ENCODE results near the gene CTRL. TPM values are rescaled to one million over a fixed set of nuclear protein-coding genes. Genes with fewer than 3 reads are reported as not detected.

Gene CTRL
- total RNA-seq, 6 experiments from 2014 or later: 0.12 to 0.49 (median 0.44) TPM; not detected in 3

- intact Hi-C loops (cut with DNase I): loop anchor here in 1 of 2 donors (5.0 kb wide), 1 partner anchor 41 kb away; no protein-coding TSS in a partner anchor
- 87% methylated on average over 9 of the region's 19 CpGs for WGBS (ENCODE audit: insufficient coverage, low coverage, low lambda C conversion rate, missing lambda C conversion rate)
- ATAC-seq (no peak), DNase-seq (no peak)
- no peak overlapping the region for H3K4me3 ChIP-seq
- TF ChIP-seq CTCF (IDR thresholded peaks at IDR 0.05) (no peak), POLR2A (IDR thresholded peaks at IDR 0.05) (no peak)
- peaks cover 0 to 11% (median 5%) of the 10 kb centered on the region in 4 donors for H3K4me1 ChIP-seq
- no peak overlapping the region for H3K27ac ChIP-seq
- H3K36me3 ChIP-seq: peaks cover 3 to 19% (median 4%) of the 10 kb centered on the region in 4 donors
- no peaks in the 10 kb centered on the region for H3K9me3 ChIP-seq
- H3K27me3 ChIP-seq: no peaks in the 10 kb centered on the region
Observed at GRCh38 chr16:67885976-67886375, 45.7 kb downstream of the CTRL start.

- H3K27me3 ChIP-seq: no peaks in the 10 kb centered on the region
- H3K36me3 ChIP-seq: peaks cover 3 to 23% (median 7%) of the 10 kb centered on the region in 4 donors
- ATAC-seq (no peak), DNase-seq (no peak)
- H3K27ac ChIP-seq: no peak overlapping the region
- no peak overlapping the region for H3K4me3 ChIP-seq
- 98% methylated on average over 8 of the region's 12 CpGs for WGBS (ENCODE audit: insufficient coverage, low coverage, low lambda C conversion rate, missing lambda C conversion rate)
- no peak for TF ChIP-seq CTCF (IDR thresholded peaks at IDR 0.05)
- intact Hi-C loops (cut with DNase I): loop anchor here in 1 of 2 donors (5.0 kb wide), 1 partner anchor 42 kb away; no protein-coding TSS in a partner anchor
- H3K9me3 ChIP-seq: no peaks in the 10 kb centered on the region
- H3K4me1 ChIP-seq: peaks cover 0 to 11% (median 5%) of the 10 kb centered on the region in 4 donors
Observed at GRCh38 chr16:67885545-67885944, 46.1 kb downstream of the CTRL start.

- DNase-seq (peak; percentile 92 to 95 (median 94)), ATAC-seq (peak; percentile 92 to 97 (median 95))
- Histone ChIP-seq H3K27ac (no peak within 1 kb of the TSS), H3K27me3 (no peaks in the 10 kb centered on the region), H3K9me3 (no peaks in the 10 kb centered on the region), H3K36me3 (peaks cover 3 to 32% (median 12%) of the 10 kb centered on the region in 4 donors), H3K4me3 (no peak within 1 kb of the TSS), H3K4me1 (peaks cover 0 to 11% (median 5%) of the 10 kb centered on the region in 4 donors)
- WGBS (ENCODE audit: insufficient coverage, low coverage, low lambda C conversion rate, missing lambda C conversion rate): 36% methylated on average over 5 of the region's 22 CpGs
- TF ChIP-seq POLR2A (IDR thresholded peaks at IDR 0.05): no peak
- no peak for TF ChIP-seq CTCF (IDR thresholded peaks at IDR 0.05)
- intact Hi-C loops (cut with DNase I): loop anchor here (5.0 kb wide), 1 partner anchor 43 kb away; no protein-coding TSS in a partner anchor
Observed at GRCh38 chr16:67884684-67885083, 47.0 kb downstream of the CTRL start, which contains the start of gene NRN1L. TSS of gene NRN1L (plus strand) at chr16:67884885. CDS start at chr16:67884904, 19 bp downstream.

DNA sequence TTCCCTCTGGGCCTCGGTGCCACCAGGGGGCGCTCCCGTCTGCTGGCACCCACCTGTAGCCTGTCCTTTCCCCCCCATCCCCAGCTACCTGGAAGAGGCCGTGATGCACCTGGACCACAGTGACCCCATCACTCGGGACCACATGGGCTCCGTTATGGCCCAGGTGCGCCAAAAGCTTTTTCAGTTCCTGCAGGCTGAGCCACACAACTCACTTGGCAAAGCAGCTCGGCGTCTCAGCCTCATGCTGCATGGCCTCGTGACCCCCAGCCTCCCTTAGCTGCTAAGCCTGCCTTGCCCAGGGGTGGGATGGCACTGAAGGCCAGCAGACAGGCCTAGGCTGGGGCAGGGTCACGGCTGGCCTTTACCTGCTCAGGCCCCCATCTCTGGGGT lies 47.8 kb downstream of the CTRL start:
- DNase-seq (peak; percentile 69 to 77 (median 70)), ATAC-seq (peak; percentile 65 to 72 (median 70))
- TF ChIP-seq POLR2A (IDR thresholded peaks at IDR 0.05): no peak
- peak; percentile 81 to 96 (median 89) for TF ChIP-seq CTCF (IDR thresholded peaks at IDR 0.05)
- Histone ChIP-seq H3K27ac (no peak overlapping the region), H3K36me3 (peaks cover 3 to 40% (median 20%) of the 10 kb centered on the region in 4 donors), H3K9me3 (no peaks in the 10 kb centered on the region), H3K27me3 (no peaks in the 10 kb centered on the region), H3K4me1 (peaks cover 0 to 11% (median 5%) of the 10 kb centered on the region in 4 donors), H3K4me3 (no peak overlapping the region)
- intact Hi-C loops (cut with DNase I): loop anchor here in 1 of 2 donors (5.0 kb wide), 1 partner anchor 43 kb away; no protein-coding TSS in a partner anchor
- 53% methylated on average over 9 of the region's 11 CpGs for WGBS (ENCODE audit: insufficient coverage, low coverage, low lambda C conversion rate, missing lambda C conversion rate)
